Tibial artery (tissue), 4 donors: Measurements from ENCODE around the gene GPBAR1.
A peak's percentile ranks its signal among the peaks of the same experiment; 100 is the strongest.

Experiments
- DNase-seq, 2 donors: peaks; one replicate each; pipeline ENCODE4 v3.0.0-alpha.2; 2019
- H3K27ac ChIP-seq, 2 donors: fragments of 200-600 bp; sonication (generic) in 1 of 2; 1 replicate in 1 of 2; 2 replicates in 1 of 2; pipeline ENCODE4 v1.5.1; 2018 to 2019; ENCODE audit warnings: mild to moderate bottlenecking in 1 of 2
- H3K27me3 ChIP-seq, 2 donors: fragments of 200-600 bp; sonication (generic) in 1 of 2; one replicate each; pipeline versions ENCODE4 v1.5.1 to v1.6.0; 2016 to 2019
- H3K36me3 ChIP-seq, 3 donors: fragments of 200-600 bp; sonication (generic) in 2 of 3; one replicate each; pipeline ENCODE4 v1.5.1; 2016 to 2019; ENCODE audit warnings: mild to moderate bottlenecking in 2 of 3
- H3K4me1 ChIP-seq, 4 donors: fragments of 200-600 bp; sonication (generic) in 2 of 4; 1 replicate in 3 of 4; 2 replicates in 1 of 4; pipeline ENCODE4 v1.5.1; 2016 to 2019
- H3K4me3 ChIP-seq, 2 donors: fragments of 200-600 bp; sonication (generic) in 1 of 2; 1 replicate in 1 of 2; 2 replicates in 1 of 2; pipeline ENCODE4 v1.5.1; 2018 to 2019; ENCODE audit warnings: mild to moderate bottlenecking in 2 of 2
- H3K9me3 ChIP-seq, 3 donors: fragments of 200-600 bp; sonication (generic) in 1 of 3; one replicate each; pipeline ENCODE4 v1.5.1; 2016 to 2019
- CTCF ChIP-seq, 2 experiments: fragments of 200-600 bp in 1 of 2; fragments of 450-650 bp in 1 of 2; IDR thresholded peaks; one replicate each; pipeline ENCODE4 v1.5.1; 2017 to 2019; ENCODE audit warnings: antibody characterized with exemption in 2 of 2, mild to moderate bottlenecking in 1 of 2, moderate library complexity in 1 of 2
- intact Hi-C: fragments of 100-400 bp; cut with DNase I; formaldehyde crosslinking; loops from one replicate; pipeline ENCODE4 v1.15.0; 2023; ENCODE audit warnings: low total_unique reads

Gene GPBAR1

GRCh38 chr2:218285604-218286003 lies 24.8 kb downstream of the GPBAR1 start:
- Histone ChIP-seq H3K36me3 (peaks cover 13 to 14% (median 13%) of the 10 kb centered on the region in 3 donors), H3K4me1 (peaks cover 9 to 91% (median 87%) of the 10 kb centered on the region in 4 donors), H3K4me3 (peak overlapping the region; percentile 53 to 56), H3K27me3 (no peaks in the 10 kb centered on the region), H3K9me3 (no peaks in the 10 kb centered on the region), H3K27ac (peak overlapping the region; percentile 99)
- DNase-seq = peak; percentile 84 to 95
- TF ChIP-seq CTCF (IDR thresholded peaks at IDR 0.05) = no peak
- intact Hi-C loops = loop anchor here (5.0 kb wide), 1 partner anchor 112 kb away; the partner anchor contains the start of gene CTDSP1

- Histone ChIP-seq H3K27ac (peak overlapping the region; percentile 99), H3K27me3 (no peaks in the 10 kb centered on the region), H3K4me3 (peak overlapping the region; percentile 53 to 56), H3K9me3 (no peaks in the 10 kb centered on the region), H3K36me3 (peaks cover under 1 to 2% (median 1%) of the 10 kb centered on the region in 3 donors), H3K4me1 (peaks cover 9 to 92% (median 86%) of the 10 kb centered on the region in 4 donors)
- no peak for TF ChIP-seq CTCF (IDR thresholded peaks at IDR 0.05)
- DNase-seq = peak; percentile 97 to 98
- intact Hi-C loops = loop anchor here (5.0 kb wide), 1 partner anchor 110 kb away; the partner anchor contains the start of gene CTDSP1
These were observed 26.0 kb downstream of the GPBAR1 start for GRCh38 chr2:218286570-218287459.

GRCh38 chr2:218289639-218290315 lies 29.0 kb downstream of the GPBAR1 start:
- peak; percentile 65 to 68 for DNase-seq
- Histone ChIP-seq H3K27ac (peak overlapping the region; percentile 99), H3K4me3 (peak overlapping the region; percentile 89 to 96), H3K4me1 (peaks cover 1 to 82% (median 74%) of the 10 kb centered on the region in 4 donors), H3K9me3 (no peaks in the 10 kb centered on the region), H3K36me3 (no peaks in the 10 kb centered on the region), H3K27me3 (no peaks in the 10 kb centered on the region)
- intact Hi-C loops = loop anchor here (5.0 kb wide), 1 partner anchor 108 kb away; the partner anchor contains the start of gene CTDSP1
- TF ChIP-seq CTCF (IDR thresholded peaks at IDR 0.05) = no peak

GRCh38 chr2:218290316-218291261 lies 29.8 kb downstream of the GPBAR1 start:
- H3K4me1 ChIP-seq = peaks cover 0 to 82% (median 75%) of the 10 kb centered on the region in 4 donors
- TF ChIP-seq CTCF (IDR thresholded peaks at IDR 0.05) = no peak
- no peak for DNase-seq
- no peaks in the 10 kb centered on the region for H3K27me3 ChIP-seq
- intact Hi-C loops = no loop called here
- no peaks in the 10 kb centered on the region for H3K36me3 ChIP-seq
- H3K27ac ChIP-seq = peak overlapping the region; percentile 99
- peak overlapping the region; percentile 89 to 96 for H3K4me3 ChIP-seq
- H3K9me3 ChIP-seq = no peaks in the 10 kb centered on the region
